ENCODE results near the gene ATP7A. TPM values are rescaled to one million over a fixed set of nuclear protein-coding genes. Genes with fewer than 3 reads are reported as not detected.
A peak's percentile ranks its signal among the peaks of the same experiment; 100 is the strongest.

ATP7A gene
- total RNA-seq, 1 donor from 2014 or later = 2.4 TPM

GRCh38 chrX:77977095-77977494 lies 66.6 kb downstream of the ATP7A start:
- no peaks in the 10 kb centered on the region for H3K27me3 ChIP-seq (ENCODE audit: control insufficient read depth, insufficient read depth, low read length)
- no peaks in the 10 kb centered on the region for H3K36me3 ChIP-seq (ENCODE audit: control insufficient read depth, insufficient read depth, low read length)
- FAIRE-seq (no peak), DNase-seq (ENCODE audit: low read depth) (peak; percentile 28)
- no peak overlapping the region for H3K4me3 ChIP-seq (ENCODE audit: low read depth, low read length)
- no peak for TF ChIP-seq CTCF (IDR thresholded peaks at IDR 0.05; ENCODE audit: insufficient read depth, low read length, severe bottlenecking)

DNA sequence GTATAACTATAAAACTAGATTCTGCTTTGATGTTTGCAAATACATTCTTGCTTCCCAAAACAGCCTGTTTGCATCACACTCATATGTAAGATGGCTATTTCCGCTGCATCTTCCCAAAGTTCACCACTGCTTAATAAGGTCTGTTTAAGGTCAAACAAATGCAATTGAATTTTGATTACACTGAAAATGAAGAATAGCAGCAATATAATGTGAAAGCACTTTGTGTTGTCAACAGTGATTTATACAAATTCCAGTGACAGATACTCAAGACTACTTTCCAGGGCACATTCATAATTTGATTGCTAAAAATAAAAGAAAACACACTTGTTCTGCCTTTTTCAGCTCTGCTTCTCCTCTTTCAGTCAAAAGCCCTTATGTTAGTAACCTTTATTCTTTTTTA lies 67.0 kb downstream of the ATP7A start:
- no peak overlapping the region for H3K4me3 ChIP-seq (ENCODE audit: low read depth, low read length)
- DNase-seq (ENCODE audit: low read depth) (no peak), FAIRE-seq (no peak)
- H3K27me3 ChIP-seq (ENCODE audit: control insufficient read depth, insufficient read depth, low read length) = no peaks in the 10 kb centered on the region
- H3K36me3 ChIP-seq (ENCODE audit: control insufficient read depth, insufficient read depth, low read length) = no peaks in the 10 kb centered on the region
- no peak for TF ChIP-seq CTCF (IDR thresholded peaks at IDR 0.05; ENCODE audit: insufficient read depth, low read length, severe bottlenecking)

DNA sequence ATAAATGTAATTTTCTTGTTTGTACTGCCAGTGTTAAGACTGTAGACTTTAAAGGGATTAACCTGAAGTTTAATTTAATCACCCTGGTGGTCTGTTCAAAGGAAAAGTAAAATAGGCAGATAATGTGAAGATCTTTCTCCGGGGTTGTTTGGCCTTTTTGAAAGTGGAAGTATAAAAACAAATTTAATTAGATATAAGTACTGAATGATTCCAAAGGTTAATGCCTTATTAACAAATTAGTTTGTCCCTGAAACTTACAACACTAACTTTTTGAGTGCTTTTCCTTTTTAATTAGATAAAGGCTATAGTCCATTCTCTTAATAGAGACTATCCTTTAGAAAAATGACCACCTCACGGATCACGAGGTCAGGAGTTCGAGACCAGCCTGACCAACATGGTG lies 69.4 kb downstream of the ATP7A start:
- no peak for FAIRE-seq
- H3K36me3 ChIP-seq (ENCODE audit: control insufficient read depth, insufficient read depth, low read length) = no peaks in the 10 kb centered on the region
- no peak for DNase-seq (ENCODE audit: low read depth)
- no peak for TF ChIP-seq CTCF (IDR thresholded peaks at IDR 0.05; ENCODE audit: insufficient read depth, low read length, severe bottlenecking)
- no peaks in the 10 kb centered on the region for H3K27me3 ChIP-seq (ENCODE audit: control insufficient read depth, insufficient read depth, low read length)
- H3K4me3 ChIP-seq (ENCODE audit: low read depth, low read length) = no peak overlapping the region

- no peak for DNase-seq (ENCODE audit: low read depth)
- Histone ChIP-seq H3K27me3 (ENCODE audit: control insufficient read depth, insufficient read depth, low read length) (no peaks in the 10 kb centered on the region), H3K36me3 (ENCODE audit: control insufficient read depth, insufficient read depth, low read length) (no peaks in the 10 kb centered on the region), H3K4me3 (ENCODE audit: low read depth, low read length) (no peak overlapping the region)
- FAIRE-seq = no peak
- TF ChIP-seq CTCF (IDR thresholded peaks at IDR 0.05; ENCODE audit: insufficient read depth, low read length, severe bottlenecking) = no peak
Observed at GRCh38 chrX:78011846-78012245, 101.4 kb downstream of the ATP7A start.

- no peak overlapping the region for H3K4me3 ChIP-seq (ENCODE audit: low read depth, low read length)
- DNase-seq (ENCODE audit: low read depth) (peak; percentile 54), FAIRE-seq (no peak)
- TF ChIP-seq CTCF (IDR thresholded peaks at IDR 0.05; ENCODE audit: insufficient read depth, low read length, severe bottlenecking) = no peak
- H3K27me3 ChIP-seq (ENCODE audit: control insufficient read depth, insufficient read depth, low read length) = no peaks in the 10 kb centered on the region
- no peaks in the 10 kb centered on the region for H3K36me3 ChIP-seq (ENCODE audit: control insufficient read depth, insufficient read depth, low read length)
Observed at GRCh38 chrX:78019586-78020483, 109.3 kb downstream of the ATP7A start.
